Fibroblast of lung (primary cell): ENCODE data around the gene EIF1AD. TPM values are rescaled to one million over a fixed set of nuclear protein-coding genes. Genes with fewer than 3 reads are reported as not detected.

Experiments
- DNase-seq, 2 donors: peaks; one replicate each; pipeline versions ENCODE4 v3.0.0 to v3.0.0-alpha.2; 2010; ENCODE audit warnings: low read depth in 2 of 2
- H2AFZ ChIP-seq: 2 replicates; pipeline ENCODE4 v1.5.1; 2012; ENCODE audit warnings: low read length, control low read depth, inconsistent platforms
- H3K27ac ChIP-seq: 2 replicates; pipeline ENCODE4 v1.5.1; 2011; ENCODE audit warnings: low read length, control low read depth; ENCODE audit not compliant: insufficient read depth
- H3K27me3 ChIP-seq: 2 replicates; pipeline ENCODE4 v1.5.1; 2011; ENCODE audit warnings: mild to moderate bottlenecking, low read length; ENCODE audit not compliant: control insufficient read depth, insufficient read depth
- H3K36me3 ChIP-seq: 2 replicates; pipeline ENCODE4 v1.5.1; 2011; ENCODE audit warnings: low read length; ENCODE audit not compliant: control insufficient read depth, insufficient read depth
- H3K4me1 ChIP-seq: 2 replicates; pipeline ENCODE4 v1.5.1; 2011; ENCODE audit warnings: low read length; ENCODE audit not compliant: control insufficient read depth, insufficient read depth; ENCODE audit errors: extremely low read depth
- H3K4me2 ChIP-seq: 2 replicates; pipeline ENCODE4 v1.5.1; 2011; ENCODE audit warnings: low read length, control low read depth; ENCODE audit not compliant: insufficient read depth; ENCODE audit errors: extremely low read depth
- H3K4me3 ChIP-seq, 4 experiments: fragments of 200-600 bp in 1 of 4; sonication (generic) in 1 of 4; replicated peaks in 1 of 4; 2 replicates each; pipeline ENCODE4 v1.5.1; 2011 to 2016; ENCODE audit warnings: low read length in 4 of 4, low read depth in 3 of 4, mild to moderate bottlenecking in 3 of 4, control low read depth in 2 of 4, inconsistent platforms in 1 of 4, mixed read lengths in 1 of 4; ENCODE audit not compliant: insufficient read depth in 1 of 4; ENCODE audit errors: control extremely low read depth in 1 of 4
- H3K79me2 ChIP-seq: 2 replicates; pipeline ENCODE4 v1.5.1; 2012; ENCODE audit warnings: mild to moderate bottlenecking, low read length, inconsistent platforms; ENCODE audit not compliant: control insufficient read depth, insufficient read depth
- H3K9ac ChIP-seq: 2 replicates; pipeline ENCODE4 v1.5.1; 2011; ENCODE audit warnings: mild to moderate bottlenecking, low read length, control low read depth; ENCODE audit not compliant: insufficient read depth
- H3K9me3 ChIP-seq: 2 replicates; pipeline ENCODE4 v1.5.1; 2012; ENCODE audit warnings: low read depth, low read length; ENCODE audit not compliant: control insufficient read depth, insufficient read depth
- H4K20me1 ChIP-seq: 2 replicates; pipeline ENCODE4 v1.5.1; 2011; ENCODE audit warnings: low read length; ENCODE audit not compliant: control insufficient read depth, insufficient read depth; ENCODE audit errors: extremely low read depth
- EZH2 ChIP-seq: IDR thresholded peaks from 2 replicates; pipeline ENCODE4 v1.5.1; 2012; ENCODE audit warnings: low read length, control low read depth, mild to moderate bottlenecking; ENCODE audit errors: missing control alignments
- polyA plus RNA-seq, 2 donors: library from polyadenylated mRNA; depleted of rRNA in 1 of 2; stranded (reverse) in 1 of 2; unstranded in 1 of 2; fragments of >200 nt; gene quantifications; 2 replicates each; pipeline ENCODE4 v1.2.1, GENCODE V29; 2011 to 2012; ENCODE audit warnings: missing spikeins in 1 of 2
- total RNA-seq: library from RNA; depleted of rRNA; stranded (reverse); fragments of >200 nt; gene quantifications from 2 replicates; pipeline ENCODE4 v1.2.1, GENCODE V29; 2014
- TF ChIP-seq, protein P1 (sequence below), 2 donors: IDR thresholded peaks in 1 of 2; conservative IDR thresholded peaks in 1 of 2; 1 replicate in 1 of 2; 2 replicates in 1 of 2; pipeline ENCODE4 v1.5.1; 2011 to 2012; ENCODE audit warnings: low read length in 2 of 2, control low read depth in 1 of 2, inconsistent platforms in 1 of 2, low read depth in 1 of 2, mild to moderate bottlenecking in 1 of 2

Gene EIF1AD
- total and polyA plus RNA-seq, 2 donors (not counting 1 experiment from before 2014, with no cell fraction given): 23.5 to 26.2 TPM

DNA sequence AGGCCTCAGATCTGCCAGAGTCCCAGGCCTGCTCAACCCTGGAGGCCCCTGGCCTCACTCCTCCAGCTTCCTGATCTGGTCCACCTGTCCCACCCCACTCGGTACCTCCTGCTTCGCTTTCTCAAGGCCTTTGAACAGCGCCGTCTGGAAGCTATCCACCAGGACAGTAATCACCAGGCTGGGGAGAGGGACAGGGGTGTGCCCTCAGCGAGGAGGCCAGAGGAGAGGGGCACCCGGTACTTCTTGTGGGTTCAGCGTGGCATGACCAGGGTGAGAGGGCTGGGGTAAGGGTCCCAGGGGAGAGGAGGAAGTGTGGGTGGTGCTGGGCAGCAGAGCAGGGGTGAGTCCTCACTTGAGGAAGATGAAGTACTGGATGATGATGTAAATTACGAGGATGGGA, 18.3 kb upstream of the EIF1AD start:
- no peak overlapping the region for H3K4me2 ChIP-seq
- no peak for TF ChIP-seq EZH2
- TF ChIP-seq, protein P1, sequence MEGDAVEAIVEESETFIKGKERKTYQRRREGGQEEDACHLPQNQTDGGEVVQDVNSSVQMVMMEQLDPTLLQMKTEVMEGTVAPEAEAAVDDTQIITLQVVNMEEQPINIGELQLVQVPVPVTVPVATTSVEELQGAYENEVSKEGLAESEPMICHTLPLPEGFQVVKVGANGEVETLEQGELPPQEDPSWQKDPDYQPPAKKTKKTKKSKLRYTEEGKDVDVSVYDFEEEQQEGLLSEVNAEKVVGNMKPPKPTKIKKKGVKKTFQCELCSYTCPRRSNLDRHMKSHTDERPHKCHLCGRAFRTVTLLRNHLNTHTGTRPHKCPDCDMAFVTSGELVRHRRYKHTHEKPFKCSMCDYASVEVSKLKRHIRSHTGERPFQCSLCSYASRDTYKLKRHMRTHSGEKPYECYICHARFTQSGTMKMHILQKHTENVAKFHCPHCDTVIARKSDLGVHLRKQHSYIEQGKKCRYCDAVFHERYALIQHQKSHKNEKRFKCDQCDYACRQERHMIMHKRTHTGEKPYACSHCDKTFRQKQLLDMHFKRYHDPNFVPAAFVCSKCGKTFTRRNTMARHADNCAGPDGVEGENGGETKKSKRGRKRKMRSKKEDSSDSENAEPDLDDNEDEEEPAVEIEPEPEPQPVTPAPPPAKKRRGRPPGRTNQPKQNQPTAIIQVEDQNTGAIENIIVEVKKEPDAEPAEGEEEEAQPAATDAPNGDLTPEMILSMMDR (conservative IDR thresholded peaks at IDR 0.05 in 1 of 2, IDR thresholded peaks at IDR 0.05 in 1 of 2; ENCODE audit: low read depth in 1 of 2, low read length in 2 of 2): no peak
- no peaks in the 10 kb centered on the region for H4K20me1 ChIP-seq
- H3K27ac ChIP-seq: no peak overlapping the region
- peaks cover 8% of the 10 kb centered on the region for H3K4me1 ChIP-seq
- no peak overlapping the region for H3K9ac ChIP-seq
- no peaks in the 10 kb centered on the region for H3K27me3 ChIP-seq
- no peaks in the 10 kb centered on the region for H3K79me2 ChIP-seq
- no peak overlapping the region for H3K4me3 ChIP-seq
- no peaks in the 10 kb centered on the region for H3K9me3 ChIP-seq
- no peak overlapping the region for H2AFZ ChIP-seq
- DNase-seq: no peak
- H3K36me3 ChIP-seq: no peaks in the 10 kb centered on the region

DNA sequence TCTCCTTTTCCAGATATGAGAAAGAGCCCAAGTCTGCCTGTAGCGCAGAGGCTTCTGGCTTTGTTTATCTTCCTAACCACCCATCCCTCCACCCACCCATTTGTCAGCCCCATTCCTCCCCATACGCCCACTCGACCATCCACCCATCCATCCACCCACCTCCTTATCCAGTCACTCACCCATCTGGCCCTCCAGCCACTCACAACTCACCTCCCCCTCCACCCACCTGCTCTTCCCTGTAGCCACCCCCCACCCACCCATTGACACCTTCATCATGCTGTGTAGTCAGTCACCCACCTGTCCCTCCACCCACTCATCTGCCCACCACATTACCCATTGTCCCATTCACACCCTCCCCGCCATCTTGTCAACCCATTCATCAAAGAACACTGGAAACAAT, 15.4 kb upstream of the EIF1AD start:
- no peaks in the 10 kb centered on the region for H3K9me3 ChIP-seq
- TF ChIP-seq, protein P1 (conservative IDR thresholded peaks at IDR 0.05 in 1 of 2, IDR thresholded peaks at IDR 0.05 in 1 of 2; ENCODE audit: low read depth in 1 of 2, low read length in 2 of 2): no peak
- no peak for TF ChIP-seq EZH2
- no peaks in the 10 kb centered on the region for H3K36me3 ChIP-seq
- H3K4me1 ChIP-seq: peaks cover 8% of the 10 kb centered on the region
- no peak overlapping the region for H3K4me2 ChIP-seq
- H3K9ac ChIP-seq: no peak overlapping the region
- H3K27me3 ChIP-seq: peaks cover 2% of the 10 kb centered on the region
- DNase-seq: no peak
- H2AFZ ChIP-seq: no peak overlapping the region
- no peak overlapping the region for H3K27ac ChIP-seq
- H4K20me1 ChIP-seq: no peaks in the 10 kb centered on the region
- H3K4me3 ChIP-seq: no peak overlapping the region
- H3K79me2 ChIP-seq: no peaks in the 10 kb centered on the region

DNA sequence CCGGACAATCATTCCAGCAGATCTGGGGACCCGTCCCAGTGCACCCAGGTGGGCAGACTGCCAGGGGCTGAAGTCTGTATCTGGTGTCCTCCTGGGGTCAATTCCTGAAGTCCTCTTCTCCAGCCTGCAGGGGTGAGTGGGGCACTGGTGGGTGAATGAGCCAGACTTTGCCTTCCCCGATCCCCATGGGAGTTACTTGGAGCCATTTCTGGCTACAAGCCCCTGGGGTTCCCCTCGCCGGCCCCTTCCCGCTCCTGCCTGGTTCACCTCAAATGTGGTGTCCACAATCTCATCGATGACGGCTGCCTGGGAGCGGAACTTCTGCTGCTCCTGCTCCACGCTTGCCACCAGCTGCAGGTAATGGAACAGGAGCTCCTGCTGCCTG, 14.8 kb upstream of the EIF1AD start:
- H3K4me2 ChIP-seq: no peak overlapping the region
- no peak overlapping the region for H3K9ac ChIP-seq
- no peak overlapping the region for H3K4me3 ChIP-seq
- H3K36me3 ChIP-seq: no peaks in the 10 kb centered on the region
- H3K79me2 ChIP-seq: no peaks in the 10 kb centered on the region
- no peak overlapping the region for H3K27ac ChIP-seq
- H4K20me1 ChIP-seq: no peaks in the 10 kb centered on the region
- H3K9me3 ChIP-seq: no peaks in the 10 kb centered on the region
- no peak overlapping the region for H2AFZ ChIP-seq
- no peak for DNase-seq
- H3K4me1 ChIP-seq: peaks cover 8% of the 10 kb centered on the region
- no peak for TF ChIP-seq EZH2
- TF ChIP-seq, protein P1 (conservative IDR thresholded peaks at IDR 0.05 in 1 of 2, IDR thresholded peaks at IDR 0.05 in 1 of 2; ENCODE audit: low read depth in 1 of 2, low read length in 2 of 2): no peak
- H3K27me3 ChIP-seq: peaks cover 2% of the 10 kb centered on the region
